ENCODE measurements around the gene MYOC.
A peak's percentile ranks its signal among the peaks of the same experiment; 100 is the strongest.

MYOC gene

DNA sequence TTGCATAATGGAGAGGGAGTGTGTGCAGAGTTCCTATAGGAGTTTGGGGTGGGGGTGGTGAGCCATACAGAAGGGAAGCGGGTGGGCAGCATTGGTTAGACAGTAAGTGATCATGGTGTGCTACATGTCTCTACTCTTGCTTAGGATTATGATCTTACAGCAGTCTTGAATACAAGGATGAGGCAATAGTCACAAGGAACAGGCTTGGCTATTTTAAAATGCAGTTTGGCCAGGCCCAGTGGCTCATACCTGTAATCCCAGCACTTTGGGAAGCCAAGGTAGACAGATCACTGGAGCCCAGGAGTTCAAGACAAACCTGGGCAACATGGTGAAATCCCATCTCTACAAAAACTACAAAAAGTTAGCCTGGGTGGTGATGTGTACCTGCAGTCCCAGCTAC lies 12.3 kb downstream of the MYOC start:
- DNase-seq (ENCODE audit: low read depth): no peak
- TF ChIP-seq, protein P1, sequence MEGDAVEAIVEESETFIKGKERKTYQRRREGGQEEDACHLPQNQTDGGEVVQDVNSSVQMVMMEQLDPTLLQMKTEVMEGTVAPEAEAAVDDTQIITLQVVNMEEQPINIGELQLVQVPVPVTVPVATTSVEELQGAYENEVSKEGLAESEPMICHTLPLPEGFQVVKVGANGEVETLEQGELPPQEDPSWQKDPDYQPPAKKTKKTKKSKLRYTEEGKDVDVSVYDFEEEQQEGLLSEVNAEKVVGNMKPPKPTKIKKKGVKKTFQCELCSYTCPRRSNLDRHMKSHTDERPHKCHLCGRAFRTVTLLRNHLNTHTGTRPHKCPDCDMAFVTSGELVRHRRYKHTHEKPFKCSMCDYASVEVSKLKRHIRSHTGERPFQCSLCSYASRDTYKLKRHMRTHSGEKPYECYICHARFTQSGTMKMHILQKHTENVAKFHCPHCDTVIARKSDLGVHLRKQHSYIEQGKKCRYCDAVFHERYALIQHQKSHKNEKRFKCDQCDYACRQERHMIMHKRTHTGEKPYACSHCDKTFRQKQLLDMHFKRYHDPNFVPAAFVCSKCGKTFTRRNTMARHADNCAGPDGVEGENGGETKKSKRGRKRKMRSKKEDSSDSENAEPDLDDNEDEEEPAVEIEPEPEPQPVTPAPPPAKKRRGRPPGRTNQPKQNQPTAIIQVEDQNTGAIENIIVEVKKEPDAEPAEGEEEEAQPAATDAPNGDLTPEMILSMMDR (IDR thresholded peaks at IDR 0.05; ENCODE audit: insufficient read depth, low read depth, low read length, missing control alignments): no peak
- H3K4me3 ChIP-seq (ENCODE audit: low read length): no peak overlapping the region

DNA sequence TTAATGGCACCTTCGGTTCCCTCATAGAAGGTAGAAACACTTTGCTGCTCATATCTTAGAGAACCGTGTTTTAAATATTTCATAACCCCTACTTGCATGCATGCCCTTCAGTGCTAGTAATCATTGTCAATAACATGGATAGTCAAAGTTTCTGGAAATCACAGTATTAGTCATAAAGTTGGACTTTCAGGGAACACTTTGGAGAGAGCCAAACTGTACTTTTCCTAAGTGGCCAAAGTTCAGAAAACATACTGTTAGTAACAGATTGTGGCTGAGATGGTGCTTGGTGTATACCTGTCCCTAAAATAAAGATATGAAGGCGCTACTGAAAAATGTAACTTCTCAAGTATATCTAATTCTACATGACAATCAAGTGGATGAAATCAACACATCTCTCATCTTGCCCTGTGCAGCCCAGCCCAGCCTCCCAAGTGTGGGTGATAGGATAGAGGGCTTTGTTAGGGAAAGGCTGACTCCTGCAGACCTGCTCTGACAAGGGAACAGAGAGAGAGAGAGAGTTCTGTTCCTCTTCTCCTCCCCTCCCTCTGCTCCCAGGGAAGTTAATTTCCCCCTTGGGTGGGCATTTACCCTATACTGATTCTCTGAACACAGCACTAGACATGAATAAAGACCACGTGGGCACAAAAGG lies 14.4 kb downstream of the MYOC start:
- no peak overlapping the region for H3K4me3 ChIP-seq (ENCODE audit: low read length)
- TF ChIP-seq, protein P1 (IDR thresholded peaks at IDR 0.05; ENCODE audit: insufficient read depth, low read depth, low read length, missing control alignments): no peak
- DNase-seq (ENCODE audit: low read depth): no peak

DNA sequence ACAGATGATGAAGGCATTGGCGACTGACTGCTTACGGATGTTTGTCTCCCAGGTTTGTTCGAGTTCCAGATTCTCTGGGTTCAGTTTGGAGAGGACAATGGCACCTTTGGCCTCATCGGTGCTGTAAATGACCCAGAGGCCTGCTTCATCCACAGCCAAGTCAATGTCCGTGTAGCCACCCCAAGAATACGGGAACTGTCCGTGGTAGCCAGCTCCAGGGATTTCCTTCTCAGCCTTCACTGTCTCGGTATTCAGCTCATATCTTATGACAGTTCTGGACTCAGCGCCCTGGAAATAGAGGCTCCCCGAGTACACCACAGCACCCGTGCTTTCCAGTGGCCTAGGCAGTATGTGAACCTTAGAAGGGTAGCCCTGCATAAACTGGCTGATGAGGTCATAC lies 16.3 kb downstream of the MYOC start:
- TF ChIP-seq, protein P1 (IDR thresholded peaks at IDR 0.05; ENCODE audit: insufficient read depth, low read depth, low read length, missing control alignments): no peak
- no peak overlapping the region for H3K4me3 ChIP-seq (ENCODE audit: low read length)

DNA sequence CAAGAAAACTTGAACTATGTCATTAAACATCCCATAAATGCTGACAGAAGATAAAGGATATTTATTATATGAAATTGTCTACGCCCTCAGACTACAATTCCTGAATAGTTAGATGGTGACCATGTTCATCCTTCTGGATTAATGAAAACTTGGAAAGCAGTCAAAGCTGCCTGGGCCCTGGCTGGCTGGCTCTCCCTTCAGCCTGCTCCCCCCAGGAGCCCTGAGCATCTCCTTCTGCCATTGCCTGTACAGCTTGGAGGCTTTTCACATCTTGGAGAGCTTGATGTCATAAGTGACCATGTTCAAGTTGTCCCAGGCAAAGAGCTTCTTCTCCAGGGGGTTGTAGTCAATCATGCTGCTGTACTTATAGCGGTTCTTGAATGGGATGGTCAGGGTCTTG lies 16.8 kb downstream of the MYOC start:
- TF ChIP-seq, protein P1 (IDR thresholded peaks at IDR 0.05; ENCODE audit: insufficient read depth, low read depth, low read length, missing control alignments): no peak
- DNase-seq (ENCODE audit: low read depth): no peak
- H3K4me3 ChIP-seq (ENCODE audit: low read length): no peak overlapping the region

More for the DNA sequence above, 16.3 kb downstream of the MYOC start:
- DNase-seq (ENCODE audit: low read depth): peak; percentile 21

DNA sequence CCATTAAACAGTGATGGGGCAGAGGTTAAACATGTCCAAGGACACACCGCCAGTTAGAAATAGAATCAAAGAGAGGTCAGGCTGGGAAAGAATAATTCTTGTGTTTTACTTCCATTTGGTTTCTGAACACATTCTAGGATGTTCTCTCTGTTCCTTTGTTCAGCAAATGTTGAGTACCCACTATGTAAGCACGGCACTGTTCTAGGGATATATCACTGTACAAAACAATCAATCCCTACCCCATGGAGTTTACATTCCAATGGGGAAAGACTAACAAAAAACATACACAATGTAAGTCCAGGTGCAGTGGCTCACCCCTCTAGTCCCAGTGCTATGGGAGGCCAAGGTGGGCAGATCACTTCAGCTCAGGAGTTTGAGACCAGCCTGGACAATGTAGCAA lies 24.3 kb downstream of the MYOC start:
- DNase-seq (ENCODE audit: low read depth): no peak
- H3K4me3 ChIP-seq (ENCODE audit: low read length): no peak overlapping the region
- TF ChIP-seq, protein P1 (IDR thresholded peaks at IDR 0.05; ENCODE audit: insufficient read depth, low read depth, low read length, missing control alignments): no peak

DNA sequence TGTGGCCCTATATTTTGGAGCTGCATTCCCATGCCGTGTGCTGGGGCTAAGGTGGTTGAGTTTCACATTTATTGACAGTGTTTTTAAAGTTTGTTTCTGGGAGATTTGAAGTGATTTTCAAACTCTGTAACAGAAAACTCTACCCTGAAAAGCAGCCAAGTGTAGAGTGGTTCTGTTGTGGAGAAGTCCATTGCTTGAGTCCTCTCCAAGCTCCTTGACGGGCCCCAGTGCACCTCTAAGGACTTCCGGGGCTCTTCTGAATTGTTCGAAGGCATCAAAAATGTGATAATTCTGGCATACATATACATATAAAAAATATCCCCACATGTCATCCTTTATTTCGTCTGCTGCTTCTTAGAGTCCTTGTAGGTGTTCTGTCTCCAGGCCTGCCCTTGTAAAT lies 25.5 kb downstream of the MYOC start:
- H3K4me3 ChIP-seq (ENCODE audit: low read length): no peak overlapping the region
- DNase-seq (ENCODE audit: low read depth): no peak
- TF ChIP-seq, protein P1 (IDR thresholded peaks at IDR 0.05; ENCODE audit: insufficient read depth, low read depth, low read length, missing control alignments): no peak

DNA sequence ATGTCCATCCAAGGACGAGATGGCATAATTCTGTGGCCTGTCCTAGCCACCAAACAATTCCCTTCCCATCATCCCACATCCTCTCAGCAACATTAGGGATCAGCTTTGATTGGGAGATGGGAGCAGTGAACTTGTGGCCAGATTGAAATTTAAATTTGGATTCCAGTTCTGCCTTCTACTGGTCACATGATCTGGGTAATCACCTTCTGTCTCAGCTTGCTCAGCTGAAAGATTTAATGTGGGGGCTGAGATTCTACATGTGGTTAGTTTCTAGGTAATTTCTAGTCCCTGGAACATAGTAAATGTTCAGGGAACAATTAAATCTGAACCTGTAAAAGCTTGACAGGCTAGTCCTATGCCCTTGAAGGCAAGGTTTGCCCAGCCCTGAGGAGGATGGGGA lies 27.3 kb downstream of the MYOC start:
- no peak overlapping the region for H3K4me3 ChIP-seq (ENCODE audit: low read length)
- TF ChIP-seq, protein P1 (IDR thresholded peaks at IDR 0.05; ENCODE audit: insufficient read depth, low read depth, low read length, missing control alignments): no peak
- no peak for DNase-seq (ENCODE audit: low read depth)
